Esophagus squamous epithelium (tissue), 4 donors: Measurements from ENCODE around the gene RNF125.

Experiments
- CTCF ChIP-seq, 6 experiments: fragments of 450-650 bp in 4 of 6; fragments of 200-600 bp in 2 of 6; sonication (generic) in 2 of 6; IDR thresholded peaks; one replicate each; pipeline ENCODE4 v1.5.1; 2016 to 2019; ENCODE audit warnings: antibody characterized with exemption in 6 of 6, mild to moderate bottlenecking in 4 of 6, moderate library complexity in 4 of 6
- POLR2A ChIP-seq, 4 donors: fragments of 450-650 bp; IDR thresholded peaks; one replicate each; pipeline ENCODE4 v1.6.1; 2017; ENCODE audit warnings: antibody characterized with exemption in 4 of 4, mild to moderate bottlenecking in 4 of 4, moderate library complexity in 3 of 4

GRCh38 chr18:32037616-32038015, 19.0 kb downstream of the RNF125 start:
- TF ChIP-seq CTCF (IDR thresholded peaks at IDR 0.05) (no peak), POLR2A (IDR thresholded peaks at IDR 0.05) (no peak)
